Kidney epithelial cell (primary cell): ENCODE measurements around the gene TPX2. TPM values are rescaled to one million over a fixed set of nuclear protein-coding genes. Genes with fewer than 3 reads are reported as not detected.

Source experiments
- DNase-seq: peaks from one replicate; pipeline ENCODE4 v3.0.0-alpha.2; 2010; ENCODE audit warnings: low read depth
- H3K27me3 ChIP-seq: 2 replicates; pipeline ENCODE4 v1.6.0; 2011; ENCODE audit warnings: low read length; ENCODE audit not compliant: control insufficient read depth, insufficient read depth
- H3K36me3 ChIP-seq: 2 replicates; pipeline ENCODE4 v1.5.1; 2011; ENCODE audit warnings: low read length; ENCODE audit not compliant: control insufficient read depth, insufficient read depth
- H3K4me3 ChIP-seq: 2 replicates; pipeline ENCODE4 v1.5.1; 2011; ENCODE audit warnings: low read depth, mild to moderate bottlenecking, control low read depth, low read length
- CTCF ChIP-seq: IDR thresholded peaks from 2 replicates; pipeline ENCODE4 v1.5.1; 2011; ENCODE audit warnings: mild to moderate bottlenecking, moderate library complexity, low read length, control low read depth, inconsistent platforms; ENCODE audit not compliant: insufficient read depth, poor library complexity, severe bottlenecking
- total RNA-seq: library from RNA; depleted of rRNA; stranded (reverse); fragments of >200 nt; gene quantifications from 2 replicates; pipeline ENCODE4 v1.2.3, GENCODE V29; 2015

TPX2 gene
- total RNA-seq, 1 donor from 2014 or later: 16.1 TPM

- no peak for TF ChIP-seq CTCF
- no peaks in the 10 kb centered on the region for H3K27me3 ChIP-seq
- no peak overlapping the region for H3K4me3 ChIP-seq
- H3K36me3 ChIP-seq: no peaks in the 10 kb centered on the region
- no peak for DNase-seq
Observed at GRCh38 chr20:31760519-31761240, 21.6 kb downstream of the TPX2 start.

GRCh38 chr20:31764641-31765305 is 25.7 kb downstream of the TPX2 start:
- Histone ChIP-seq H3K4me3 (no peak overlapping the region), H3K27me3 (no peaks in the 10 kb centered on the region), H3K36me3 (no peaks in the 10 kb centered on the region)
- TF ChIP-seq CTCF: no peak
- DNase-seq: no peak

GRCh38 chr20:31767805-31768204 is 28.7 kb downstream of the TPX2 start:
- no peak for DNase-seq
- TF ChIP-seq CTCF: no peak
- H3K36me3 ChIP-seq: no peaks in the 10 kb centered on the region
- H3K4me3 ChIP-seq: no peak overlapping the region
- no peaks in the 10 kb centered on the region for H3K27me3 ChIP-seq

- Histone ChIP-seq H3K4me3 (no peak overlapping the region), H3K27me3 (no peaks in the 10 kb centered on the region), H3K36me3 (no peaks in the 10 kb centered on the region)
- DNase-seq: no peak
- TF ChIP-seq CTCF: no peak
Observed at GRCh38 chr20:31769681-31770080, 30.6 kb downstream of the TPX2 start.

GRCh38 chr20:31770243-31770642 is 31.2 kb downstream of the TPX2 start:
- no peaks in the 10 kb centered on the region for H3K36me3 ChIP-seq

More at GRCh38 chr20:31770243-31770642, 31.2 kb downstream of the TPX2 start:
- no peak overlapping the region for H3K4me3 ChIP-seq
- no peak for TF ChIP-seq CTCF
- DNase-seq: no peak
- H3K27me3 ChIP-seq: no peaks in the 10 kb centered on the region
